ENCODE measurements around the gene TCEANC. TPM values are rescaled to one million over a fixed set of nuclear protein-coding genes. Genes with fewer than 3 reads are reported as not detected.

The TCEANC gene, protein sequence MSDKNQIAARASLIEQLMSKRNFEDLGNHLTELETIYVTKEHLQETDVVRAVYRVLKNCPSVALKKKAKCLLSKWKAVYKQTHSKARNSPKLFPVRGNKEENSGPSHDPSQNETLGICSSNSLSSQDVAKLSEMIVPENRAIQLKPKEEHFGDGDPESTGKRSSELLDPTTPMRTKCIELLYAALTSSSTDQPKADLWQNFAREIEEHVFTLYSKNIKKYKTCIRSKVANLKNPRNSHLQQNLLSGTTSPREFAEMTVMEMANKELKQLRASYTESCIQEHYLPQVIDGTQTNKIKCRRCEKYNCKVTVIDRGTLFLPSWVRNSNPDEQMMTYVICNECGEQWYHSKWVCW
- 1 to 10 TPM; 2.9 to 3.5 TPM for total RNA-seq

DNA sequence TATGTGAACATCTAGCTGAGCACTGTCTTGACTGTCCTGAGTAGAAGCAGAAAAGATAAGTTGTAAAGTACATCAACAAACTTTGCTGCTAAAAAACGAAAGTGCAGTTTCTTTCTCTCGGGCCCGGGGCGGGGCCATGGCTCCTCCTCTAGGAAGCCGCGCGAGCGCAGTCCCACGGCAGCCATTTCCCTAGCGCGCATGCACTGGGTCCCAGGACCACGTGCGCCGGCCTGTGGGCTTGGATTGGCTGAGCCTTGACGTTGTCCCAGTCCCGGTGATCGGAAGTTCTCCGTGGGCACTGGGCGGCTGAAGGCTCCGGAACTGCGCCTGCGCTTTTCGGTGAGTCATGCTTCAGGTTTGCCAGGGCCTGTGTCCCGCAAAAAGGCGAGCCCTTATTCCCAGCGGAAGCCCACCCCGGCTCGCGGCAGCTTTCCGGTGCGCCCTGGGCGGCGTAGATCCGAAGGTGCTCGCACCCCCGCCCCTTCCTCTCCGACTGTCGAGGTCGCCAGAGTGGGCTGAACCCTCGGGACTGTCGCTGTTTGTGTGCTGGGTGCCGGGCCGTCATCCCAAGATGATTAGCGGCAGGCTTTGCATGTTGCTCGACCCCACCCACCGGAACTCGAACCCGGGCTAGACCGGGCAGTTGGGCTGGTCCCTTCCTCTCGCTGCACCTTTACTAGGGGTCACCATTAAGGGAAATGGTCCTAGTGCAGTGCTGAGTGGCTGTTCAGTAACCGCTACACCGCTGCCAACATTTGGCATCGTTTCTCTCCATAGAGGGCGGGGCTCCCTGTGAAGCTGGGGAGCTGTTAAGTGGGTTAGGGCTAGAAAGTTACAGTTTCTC, at the start of gene TCEANC:
TSS of gene TCEANC (plus strand) at position 292 of the 844 bp plus-strand sequence. CDS start 9,368 bp downstream, outside the sequence.
- DNase-seq: peak; percentile 96
- TF ChIP-seq, protein P1, sequence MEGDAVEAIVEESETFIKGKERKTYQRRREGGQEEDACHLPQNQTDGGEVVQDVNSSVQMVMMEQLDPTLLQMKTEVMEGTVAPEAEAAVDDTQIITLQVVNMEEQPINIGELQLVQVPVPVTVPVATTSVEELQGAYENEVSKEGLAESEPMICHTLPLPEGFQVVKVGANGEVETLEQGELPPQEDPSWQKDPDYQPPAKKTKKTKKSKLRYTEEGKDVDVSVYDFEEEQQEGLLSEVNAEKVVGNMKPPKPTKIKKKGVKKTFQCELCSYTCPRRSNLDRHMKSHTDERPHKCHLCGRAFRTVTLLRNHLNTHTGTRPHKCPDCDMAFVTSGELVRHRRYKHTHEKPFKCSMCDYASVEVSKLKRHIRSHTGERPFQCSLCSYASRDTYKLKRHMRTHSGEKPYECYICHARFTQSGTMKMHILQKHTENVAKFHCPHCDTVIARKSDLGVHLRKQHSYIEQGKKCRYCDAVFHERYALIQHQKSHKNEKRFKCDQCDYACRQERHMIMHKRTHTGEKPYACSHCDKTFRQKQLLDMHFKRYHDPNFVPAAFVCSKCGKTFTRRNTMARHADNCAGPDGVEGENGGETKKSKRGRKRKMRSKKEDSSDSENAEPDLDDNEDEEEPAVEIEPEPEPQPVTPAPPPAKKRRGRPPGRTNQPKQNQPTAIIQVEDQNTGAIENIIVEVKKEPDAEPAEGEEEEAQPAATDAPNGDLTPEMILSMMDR (IDR thresholded peaks at IDR 0.05): no peak
- Histone ChIP-seq H3K27me3 (no peaks in the 10 kb centered on the region), H3K9ac (ENCODE audit: low read depth in 2 of 2, low read length in 2 of 2) (peak within 1 kb of the TSS; percentile 72 to 82), H3K4me3 (peak within 1 kb of the TSS; percentile 58), H3K4me1 (peaks cover 14% of the 10 kb centered on the region), H3K27ac (peak within 1 kb of the TSS; percentile 95), H3K36me3 (no peaks in the 10 kb centered on the region), H3K9me3 (no peaks in the 10 kb centered on the region)
- intact Hi-C loops (cut with DNase I): no loop called here

DNA sequence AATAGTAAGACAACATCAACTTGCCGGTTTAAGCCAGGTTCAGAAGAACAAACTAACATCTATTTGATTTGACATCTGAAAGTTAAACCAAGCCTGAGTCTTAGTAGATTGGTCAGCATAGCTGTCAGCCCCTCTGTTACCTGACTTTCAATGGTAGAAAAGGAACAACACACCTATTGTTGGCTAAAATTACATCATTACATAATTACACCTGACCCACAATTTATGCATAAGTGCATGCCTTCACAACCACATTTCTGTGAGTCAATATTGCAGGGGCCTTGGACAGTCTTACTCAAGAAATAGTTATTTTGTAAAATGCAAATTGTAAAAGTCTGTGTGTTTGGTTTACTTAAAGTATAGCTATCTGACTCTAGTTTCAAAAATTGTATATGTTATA, 47.3 kb upstream of the TCEANC start:
- intact Hi-C loops (cut with DNase I): no loop called here
- Histone ChIP-seq H3K4me1 (no peaks in the 10 kb centered on the region), H3K4me3 (no peak overlapping the region), H3K9me3 (no peaks in the 10 kb centered on the region), H3K36me3 (no peaks in the 10 kb centered on the region), H3K27ac (no peak overlapping the region), H3K9ac (ENCODE audit: low read depth in 2 of 2, low read length in 2 of 2) (no peak overlapping the region), H3K27me3 (no peaks in the 10 kb centered on the region)
- TF ChIP-seq, protein P1 (IDR thresholded peaks at IDR 0.05): no peak
- no peak for DNase-seq

DNA sequence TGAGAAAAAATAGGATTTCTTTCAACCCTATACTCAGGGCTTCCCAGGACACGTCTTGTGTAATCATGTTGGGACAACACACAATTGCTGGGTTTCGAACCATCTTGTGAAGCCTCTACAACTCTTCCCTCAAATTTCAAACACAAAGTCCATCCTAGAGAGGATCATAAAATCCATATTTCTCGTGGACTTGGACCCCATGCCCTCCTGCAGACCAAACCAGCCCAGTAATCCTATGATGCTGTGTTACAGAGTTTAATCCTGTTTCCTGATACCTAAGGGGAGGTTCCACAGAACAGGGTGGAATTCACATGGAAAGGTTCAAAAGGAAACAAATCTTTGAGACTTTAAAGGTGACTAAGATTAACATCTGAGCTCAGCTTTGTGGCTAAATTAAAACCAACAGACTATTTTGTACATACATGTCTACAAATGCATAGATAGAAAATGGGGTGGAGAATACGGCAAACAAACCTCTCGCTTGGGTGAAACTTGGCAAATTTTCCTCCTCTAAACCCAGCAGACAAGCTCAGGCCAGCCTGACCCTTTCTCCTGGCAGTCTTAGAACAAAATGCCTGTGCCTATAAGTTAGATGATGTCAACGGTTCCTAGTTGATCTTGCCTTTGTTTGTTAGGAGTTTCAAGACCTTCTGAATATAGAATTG, 45.5 kb upstream of the TCEANC start:
- no peak overlapping the region for H3K27ac ChIP-seq

DNA sequence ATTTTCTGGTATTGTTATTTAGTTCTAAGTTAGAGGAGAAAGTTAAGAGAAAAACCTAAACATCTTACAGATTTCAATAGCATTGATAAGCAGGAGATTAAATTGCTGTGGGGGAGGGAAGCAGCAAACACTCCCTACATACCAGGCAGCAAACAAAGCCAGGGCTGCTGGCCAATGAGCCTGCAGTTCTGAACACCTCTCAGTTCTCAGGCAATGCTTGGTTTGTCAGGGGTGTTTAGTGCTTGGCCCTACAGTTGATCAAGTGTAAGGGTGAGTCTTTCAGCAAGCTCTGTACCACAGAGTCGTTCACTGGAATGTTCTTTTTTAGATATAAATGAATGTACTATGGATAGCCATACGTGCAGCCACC, 45.0 kb upstream of the TCEANC start:
- DNase-seq: no peak
- Histone ChIP-seq H3K4me3 (no peak overlapping the region), H3K36me3 (no peaks in the 10 kb centered on the region), H3K4me1 (no peaks in the 10 kb centered on the region), H3K9me3 (no peaks in the 10 kb centered on the region), H3K27ac (no peak overlapping the region), H3K27me3 (no peaks in the 10 kb centered on the region), H3K9ac (ENCODE audit: low read depth in 2 of 2, low read length in 2 of 2) (no peak overlapping the region)
- TF ChIP-seq, protein P1 (IDR thresholded peaks at IDR 0.05): no peak
- intact Hi-C loops (cut with DNase I): no loop called here

More for the DNA sequence above, 45.5 kb upstream of the TCEANC start:
- Histone ChIP-seq H3K36me3 (no peaks in the 10 kb centered on the region), H3K4me3 (no peak overlapping the region), H3K9ac (ENCODE audit: low read depth in 2 of 2, low read length in 2 of 2) (no peak overlapping the region), H3K4me1 (no peaks in the 10 kb centered on the region), H3K27me3 (no peaks in the 10 kb centered on the region), H3K9me3 (no peaks in the 10 kb centered on the region)
- DNase-seq: no peak
- intact Hi-C loops (cut with DNase I): no loop called here
- TF ChIP-seq, protein P1 (IDR thresholded peaks at IDR 0.05): no peak

DNA sequence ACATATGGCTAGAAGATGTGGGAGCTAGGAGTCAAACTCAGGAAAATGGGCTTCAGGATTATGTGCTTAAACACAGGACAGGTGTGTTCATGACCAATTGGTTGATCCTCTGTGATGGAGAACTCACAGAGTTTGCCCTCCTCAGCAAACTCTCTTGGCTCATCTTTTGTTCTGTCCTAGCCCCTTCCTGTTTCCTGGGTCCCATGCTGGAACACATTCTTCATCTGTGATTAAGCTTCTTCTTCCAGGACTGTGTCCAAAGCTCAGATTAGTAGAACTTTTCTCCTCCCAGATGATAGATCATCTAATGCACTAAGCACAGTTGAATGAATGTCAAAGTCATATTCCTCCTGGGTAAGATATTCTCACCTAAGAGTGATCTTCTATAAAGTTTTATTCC, 38.8 kb upstream of the TCEANC start:
- Histone ChIP-seq H3K9me3 (no peaks in the 10 kb centered on the region), H3K4me3 (no peak overlapping the region), H3K9ac (ENCODE audit: low read depth in 2 of 2, low read length in 2 of 2) (no peak overlapping the region), H3K36me3 (no peaks in the 10 kb centered on the region), H3K27me3 (no peaks in the 10 kb centered on the region), H3K27ac (no peak overlapping the region), H3K4me1 (no peaks in the 10 kb centered on the region)
- DNase-seq: no peak
- intact Hi-C loops (cut with DNase I): no loop called here
- TF ChIP-seq, protein P1 (IDR thresholded peaks at IDR 0.05): no peak

Measured in colonic mucosa (tissue), 4 donors.